Testis (tissue), 3 donors: ENCODE results near the gene ARSA. TPM values are rescaled to one million over a fixed set of nuclear protein-coding genes. Genes with fewer than 3 reads are reported as not detected.

Experiments used
- DNase-seq: peaks from one replicate; pipeline ENCODE4 v3.0.0-alpha.2; 2019
- H3K27ac ChIP-seq, 2 donors: fragments of 200-600 bp; sonication (generic); one replicate each; pipeline ENCODE4 v1.5.1; 2019
- H3K27me3 ChIP-seq: fragments of 200-600 bp; sonication (generic); one replicate; pipeline ENCODE4 v1.5.1; 2019
- H3K36me3 ChIP-seq: fragments of 200-600 bp; sonication (generic); one replicate; pipeline ENCODE4 v1.5.1; 2017; ENCODE audit warnings: low read depth; ENCODE audit errors: missing control alignments
- H3K4me1 ChIP-seq: fragments of 200-600 bp; sonication (generic); one replicate; pipeline ENCODE4 v1.5.1; 2019
- H3K4me3 ChIP-seq, 2 donors: fragments of 200-600 bp; sonication (generic); one replicate each; pipeline ENCODE4 v1.5.1; 2017 to 2019
- H3K9me3 ChIP-seq: fragments of 200-600 bp; sonication (generic); one replicate; pipeline ENCODE4 v1.5.1; 2017
- POLR2A ChIP-seq: fragments of 450-650 bp; IDR thresholded peaks from one replicate; pipeline ENCODE4 v1.6.1; 2017; ENCODE audit warnings: antibody characterized with exemption, mild to moderate bottlenecking, moderate library complexity
- WGBS, 2 donors: methylation state at CpG; one replicate each; pipeline ENCODE4 v1.1.5; 2018; 5-methylcytosine and 5-hydroxymethylcytosine counted together
- intact Hi-C: fragments of 100-400 bp; cut with DNase I; formaldehyde crosslinking; loops from one replicate; pipeline ENCODE4 v1.15.1; 2023; ENCODE audit warnings: low total_unique reads
- polyA plus RNA-seq: library from polyadenylated mRNA; stranded (reverse); fragments of 350-450 nt; fragmentation: Illumina TruSeq; extraction: RNeasy Lipid Tissue Mini Kit (QIAGEN cat#74804); gene quantifications from one replicate; pipeline ENCODE4 v1.2.3, GENCODE V29; 2014; ENCODE audit warnings: low read depth, low replicate concordance; ENCODE audit not compliant: insufficient read depth
- total RNA-seq, 2 donors: library from RNA; depleted of rRNA; stranded (reverse); fragments of >200 nt; gene quantifications; one replicate each; pipeline ENCODE4 v1.2.3, GENCODE V29; 2016
- TF ChIP-seq, protein P1 (sequence below), 3 experiments: fragments of 450-650 bp in 2 of 3; fragments of 200-600 bp in 1 of 3; sonication (generic) in 1 of 3; IDR thresholded peaks; one replicate each; pipeline ENCODE4 v1.5.1; 2016 to 2019; ENCODE audit warnings: antibody characterized with exemption in 3 of 3, mild to moderate bottlenecking in 2 of 3, moderate library complexity in 1 of 3

ARSA gene
- total and polyA plus RNA-seq, 3 donors from 2014 or later, result 60.9 to 95.9 (median 73.5) TPM

DNA sequence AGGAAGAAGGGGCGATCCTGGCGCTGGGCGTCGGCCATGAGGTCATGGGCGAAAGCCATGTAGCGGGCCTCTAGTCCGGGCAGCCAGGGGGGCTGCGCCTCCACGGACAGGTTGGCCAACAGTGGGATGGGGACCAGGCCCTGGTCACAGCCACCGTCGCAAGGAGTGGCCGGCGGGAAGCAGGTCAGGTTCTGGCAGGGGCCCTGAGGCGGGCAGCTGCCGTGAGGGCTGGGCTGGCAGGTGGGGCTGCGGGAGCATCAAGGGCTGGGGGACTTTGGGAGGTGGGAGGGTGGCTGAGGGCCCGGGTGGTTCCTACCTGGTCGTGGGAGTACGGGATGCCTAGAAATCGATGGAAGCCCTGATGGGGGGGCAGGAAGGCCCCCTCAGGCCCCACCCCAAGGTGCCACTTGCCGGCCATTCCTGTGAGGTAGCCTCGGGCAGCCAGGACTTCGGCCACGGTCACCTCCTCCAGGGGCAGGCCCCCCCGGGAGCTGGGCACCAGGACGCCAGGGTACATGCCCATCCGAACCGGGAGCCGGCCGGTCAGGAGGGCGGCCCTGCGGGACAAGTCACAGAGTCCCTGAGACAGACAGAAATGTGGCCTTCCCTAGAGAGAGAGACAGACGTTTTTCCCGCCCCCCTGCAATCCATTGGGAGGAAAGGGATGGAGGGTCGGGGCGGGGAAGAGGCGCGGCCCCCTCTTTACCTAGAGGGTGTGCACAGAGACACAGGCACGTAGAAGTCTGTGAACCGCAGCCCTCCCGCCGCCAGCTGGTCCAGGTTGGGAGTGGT, 906 bp downstream of the ARSA start:
- 80 to 95% methylated on average over 9 to 42 of the region's 42 CpGs for WGBS, 2 donors
- intact Hi-C loops, result no loop called here
- no peak for DNase-seq

DNA sequence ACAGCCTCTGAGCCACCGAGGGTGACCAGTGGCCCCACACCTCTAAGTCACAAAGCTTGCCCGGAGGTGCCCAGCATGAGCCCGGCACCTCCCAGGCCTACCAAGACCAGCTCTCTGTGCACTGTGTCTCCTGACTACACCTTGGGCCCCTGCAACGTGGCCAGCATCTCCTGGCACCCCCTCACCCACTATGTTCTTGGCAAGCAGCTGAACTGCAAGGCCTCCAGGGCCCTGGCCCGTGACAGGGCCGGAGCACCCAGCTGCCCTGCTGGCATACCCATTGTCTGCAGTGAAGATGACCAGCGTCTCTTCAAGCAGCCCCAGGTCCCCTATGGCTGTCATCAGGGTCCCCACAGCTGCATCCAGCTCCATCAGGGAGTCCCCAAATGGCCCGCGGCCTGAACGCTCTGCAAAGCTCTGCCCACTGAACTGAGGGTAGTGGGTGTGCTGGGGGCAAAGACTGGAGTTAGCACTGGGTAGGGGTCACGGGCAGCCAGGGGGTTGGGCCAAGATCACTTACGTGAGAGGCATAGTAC, 1.6 kb downstream of the ARSA start:
- DNase-seq, result no peak
- Histone ChIP-seq H3K27me3 (no peaks in the 10 kb centered on the region), H3K9me3 (no peaks in the 10 kb centered on the region), H3K36me3 (no peaks in the 10 kb centered on the region), H3K4me3 (no peak overlapping the region), H3K4me1 (no peaks in the 10 kb centered on the region), H3K27ac (no peak overlapping the region)
- TF ChIP-seq, protein P1, sequence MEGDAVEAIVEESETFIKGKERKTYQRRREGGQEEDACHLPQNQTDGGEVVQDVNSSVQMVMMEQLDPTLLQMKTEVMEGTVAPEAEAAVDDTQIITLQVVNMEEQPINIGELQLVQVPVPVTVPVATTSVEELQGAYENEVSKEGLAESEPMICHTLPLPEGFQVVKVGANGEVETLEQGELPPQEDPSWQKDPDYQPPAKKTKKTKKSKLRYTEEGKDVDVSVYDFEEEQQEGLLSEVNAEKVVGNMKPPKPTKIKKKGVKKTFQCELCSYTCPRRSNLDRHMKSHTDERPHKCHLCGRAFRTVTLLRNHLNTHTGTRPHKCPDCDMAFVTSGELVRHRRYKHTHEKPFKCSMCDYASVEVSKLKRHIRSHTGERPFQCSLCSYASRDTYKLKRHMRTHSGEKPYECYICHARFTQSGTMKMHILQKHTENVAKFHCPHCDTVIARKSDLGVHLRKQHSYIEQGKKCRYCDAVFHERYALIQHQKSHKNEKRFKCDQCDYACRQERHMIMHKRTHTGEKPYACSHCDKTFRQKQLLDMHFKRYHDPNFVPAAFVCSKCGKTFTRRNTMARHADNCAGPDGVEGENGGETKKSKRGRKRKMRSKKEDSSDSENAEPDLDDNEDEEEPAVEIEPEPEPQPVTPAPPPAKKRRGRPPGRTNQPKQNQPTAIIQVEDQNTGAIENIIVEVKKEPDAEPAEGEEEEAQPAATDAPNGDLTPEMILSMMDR (IDR thresholded peaks at IDR 0.05), result no peak
- no peak for TF ChIP-seq POLR2A
- intact Hi-C loops, result no loop called here
- 88 to 90% methylated on average over 5 to 12 of the region's 12 CpGs for WGBS, 2 donors

More for the DNA sequence above, 906 bp downstream of the ARSA start:
- no peaks in the 10 kb centered on the region for H3K36me3 ChIP-seq
- H3K9me3 ChIP-seq, result no peaks in the 10 kb centered on the region
- TF ChIP-seq, protein P1 (IDR thresholded peaks at IDR 0.05), result no peak
- no peak for TF ChIP-seq POLR2A
- H3K4me3 ChIP-seq, result peak overlapping the region; percentile 65 to 75
- H3K27me3 ChIP-seq, result no peaks in the 10 kb centered on the region
- H3K27ac ChIP-seq, result peak overlapping the region; percentile 48 to 56
- no peaks in the 10 kb centered on the region for H3K4me1 ChIP-seq

DNA sequence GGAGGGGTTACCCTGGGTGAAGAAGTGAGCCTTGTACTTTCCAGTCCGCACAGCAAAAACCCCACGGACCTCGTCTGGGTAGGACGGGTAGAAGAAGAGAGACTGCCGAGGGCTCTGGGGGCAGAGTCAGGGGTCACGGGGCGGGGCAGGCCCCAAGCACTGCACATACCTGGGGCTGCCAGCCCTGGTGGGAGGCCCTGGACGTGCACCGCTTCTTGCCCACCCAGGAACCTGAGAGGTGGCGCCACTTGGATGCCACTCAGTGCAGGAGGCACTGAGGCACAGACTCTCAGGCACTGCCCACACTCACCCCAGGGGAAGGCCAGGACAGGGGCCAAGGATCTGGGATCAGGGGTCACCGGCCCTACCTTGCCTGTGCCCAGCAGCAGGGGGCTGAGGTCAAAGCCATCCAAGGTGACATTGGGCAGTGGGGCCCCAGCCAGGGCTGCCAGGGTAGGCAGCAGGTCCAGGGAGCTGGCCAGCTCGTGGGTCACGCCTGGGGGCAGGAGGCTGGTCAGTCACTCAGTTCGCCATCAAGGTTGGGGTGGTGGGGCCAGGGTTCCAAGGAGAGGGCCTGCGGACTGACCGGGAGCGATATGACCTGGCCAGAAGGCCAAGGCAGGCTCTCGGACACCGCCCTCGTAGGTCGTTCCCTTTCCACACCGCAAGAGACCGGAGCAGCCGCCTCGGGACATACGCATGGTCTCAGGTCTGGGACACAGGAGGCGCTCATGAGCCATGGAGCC, 2.2 kb downstream of the ARSA start:
- no peaks in the 10 kb centered on the region for H3K36me3 ChIP-seq
- 94 to 96% methylated on average over 19 to 27 of the region's 27 CpGs for WGBS, 2 donors
- no peak overlapping the region for H3K4me3 ChIP-seq
- no peaks in the 10 kb centered on the region for H3K9me3 ChIP-seq
- peak; percentile 10 for DNase-seq
- intact Hi-C loops, result no loop called here
- no peak for TF ChIP-seq POLR2A
- TF ChIP-seq, protein P1 (IDR thresholded peaks at IDR 0.05), result no peak
- H3K27ac ChIP-seq, result no peak overlapping the region
- H3K27me3 ChIP-seq, result no peaks in the 10 kb centered on the region
- H3K4me1 ChIP-seq, result peaks cover under 1% of the 10 kb centered on the region

GRCh38 chr22:50625131-50625567, 2.8 kb downstream of the ARSA start:
- intact Hi-C loops, result no loop called here
- Histone ChIP-seq H3K4me3 (no peak overlapping the region), H3K27ac (no peak overlapping the region), H3K9me3 (no peaks in the 10 kb centered on the region), H3K27me3 (no peaks in the 10 kb centered on the region), H3K36me3 (no peaks in the 10 kb centered on the region), H3K4me1 (peaks cover 7% of the 10 kb centered on the region)
- DNase-seq, result no peak
- 72 to 91% methylated on average over 5 to 14 of the region's 14 CpGs for WGBS, 2 donors
- TF ChIP-seq, protein P1 (IDR thresholded peaks at IDR 0.05), result no peak
- TF ChIP-seq POLR2A, result no peak
